ENCODE data around the gene TAS1R1.

The TAS1R1 gene

GRCh38 chr1:6614019-6614928, 59.2 kb downstream of the TAS1R1 start:
- FAIRE-seq, result no peak

DNA sequence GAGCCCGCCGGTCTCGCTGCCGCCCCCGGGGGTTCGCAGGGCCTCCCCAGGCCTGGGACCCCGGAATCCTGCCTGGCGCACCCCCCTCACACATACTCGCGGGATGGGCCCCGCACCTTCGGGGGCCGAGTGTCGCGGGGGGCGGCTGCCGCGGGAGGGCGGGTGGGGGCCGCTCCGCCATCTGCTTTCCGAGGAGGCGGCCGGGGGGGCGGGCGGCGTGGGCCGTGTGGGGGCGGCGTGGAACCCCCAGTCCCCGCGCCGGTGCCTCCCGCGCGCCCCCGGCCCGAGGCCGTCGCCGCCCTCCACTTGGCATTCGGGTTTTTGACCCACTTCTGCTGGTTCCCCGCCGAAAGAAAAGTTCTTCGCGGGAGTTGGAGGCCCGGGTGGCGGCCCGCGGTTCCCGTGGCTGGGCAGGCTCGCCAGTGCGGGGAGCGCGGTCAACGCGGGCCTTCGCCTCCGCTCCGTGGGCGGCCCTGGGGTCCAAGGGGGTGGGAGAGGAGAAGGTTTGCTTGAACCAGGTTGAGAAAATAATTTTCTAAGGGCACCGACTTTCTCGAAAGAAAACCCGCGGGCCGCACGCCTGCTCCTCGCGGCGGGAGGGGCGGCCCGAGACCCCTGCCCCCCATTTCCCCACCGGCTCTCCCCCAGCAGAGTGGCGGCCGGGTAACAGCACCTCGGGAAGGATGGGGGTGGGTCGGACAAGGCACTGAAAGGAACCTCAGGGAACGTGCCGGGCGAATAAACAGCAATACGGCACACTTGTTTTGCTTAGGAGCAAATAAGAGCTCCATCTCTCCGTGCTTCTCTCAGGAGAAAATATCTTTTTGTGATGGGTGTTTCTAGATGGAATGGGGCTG, 60.0 kb downstream of the TAS1R1 start:
- FAIRE-seq, result no peak

- no peak for FAIRE-seq
Measured at GRCh38 chr1:6619045-6619444, 63.9 kb downstream of the TAS1R1 start.

DNA sequence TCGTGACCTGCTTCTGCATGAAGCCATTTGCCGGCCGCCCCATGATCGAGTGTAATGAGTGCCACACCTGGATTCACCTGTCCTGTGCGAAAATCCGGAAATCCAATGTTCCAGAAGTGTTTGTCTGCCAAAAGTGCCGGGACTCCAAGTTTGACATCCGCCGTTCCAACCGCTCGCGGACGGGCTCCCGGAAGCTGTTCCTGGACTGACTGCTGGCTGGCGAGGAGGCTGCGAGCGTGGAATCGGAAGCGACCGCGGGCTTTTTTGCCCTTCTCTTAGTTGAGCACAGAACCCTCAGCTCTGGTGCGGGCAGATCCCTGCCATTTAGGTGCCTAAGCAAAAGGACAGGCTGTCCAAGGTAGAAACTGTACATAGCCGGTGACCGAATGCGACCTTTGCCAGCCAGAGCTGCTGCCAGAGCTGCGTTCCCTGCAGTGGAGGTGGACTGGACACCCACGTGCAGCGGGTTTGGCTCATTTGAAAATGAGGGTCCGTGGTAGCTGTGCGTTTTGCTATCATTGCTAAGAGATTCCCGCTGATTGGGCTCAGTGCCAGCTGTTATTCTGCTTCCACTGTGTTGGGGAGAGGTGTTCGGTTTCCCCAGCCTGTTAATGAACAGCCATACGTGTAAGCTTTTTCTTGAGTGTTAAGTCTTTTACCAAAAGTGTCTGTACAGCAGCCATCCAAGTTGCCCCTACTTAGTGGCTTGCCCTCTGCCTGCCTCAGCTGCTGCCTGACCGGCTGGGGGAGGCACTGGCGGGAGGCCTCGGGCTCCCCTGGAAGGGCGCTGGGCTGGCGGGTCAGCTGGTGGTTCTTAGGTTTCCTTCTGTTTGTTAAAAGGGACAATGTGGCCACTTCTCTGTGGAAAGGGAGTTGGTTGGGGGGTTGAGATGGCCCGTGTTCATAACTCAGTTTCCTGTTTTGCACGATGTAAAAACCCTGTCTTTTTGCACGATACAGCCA, 66.6 kb downstream of the TAS1R1 start:
- FAIRE-seq, result no peak

GRCh38 chr1:6622396-6623152, 67.5 kb downstream of the TAS1R1 start:
- no peak for FAIRE-seq

- no peak for FAIRE-seq
Measured at GRCh38 chr1:6623269-6623965, 68.3 kb downstream of the TAS1R1 start.

- no peak for FAIRE-seq
Measured at GRCh38 chr1:6624710-6625583, 69.8 kb downstream of the TAS1R1 start, which contains the start of gene THAP3. Gene THAP3 (plus strand): TSS chr1:6624868. CDS start chr1:6625219, 351 bp downstream.

GRCh38 chr1:6625584-6626149, 70.6 kb downstream of the TAS1R1 start:
- FAIRE-seq, result no peak

GRCh38 chr1:6627031-6627430, 71.9 kb downstream of the TAS1R1 start:
- no peak for FAIRE-seq

- FAIRE-seq, result no peak
Measured at GRCh38 chr1:6627841-6628545, 72.9 kb downstream of the TAS1R1 start.

- no peak for FAIRE-seq
Measured at GRCh38 chr1:6628971-6629479, 73.9 kb downstream of the TAS1R1 start.
